H1 (cell line): ENCODE results near the gene RAB35. TPM values are rescaled to one million over a fixed set of nuclear protein-coding genes. Genes with fewer than 3 reads are reported as not detected.

Source experiments
- ASH2L ChIP-seq: fragments of 200-600, 300-600 bp; sonication (generic); IDR thresholded peaks from one replicate; pipeline ENCODE4 v1.7.1; 2017; ENCODE audit warnings: low read length
- HDAC2 ChIP-seq, 2 experiments: fragments of 300-600 bp in 1 of 2; sonication (generic) in 1 of 2; IDR thresholded peaks; 2 replicates each; pipeline ENCODE4 v1.6.1; 2011 to 2012; ENCODE audit warnings: low read depth in 2 of 2, low read length in 2 of 2, mild to moderate bottlenecking in 2 of 2, moderate library complexity in 2 of 2, borderline replicate concordance in 1 of 2, inconsistent platforms in 1 of 2
- MAFK ChIP-seq: IDR thresholded peaks from 2 replicates; pipeline ENCODE4 v1.6.1; 2012; ENCODE audit warnings: low read depth, mild to moderate bottlenecking, improper control_type of control experiment, low read length
- RXRA ChIP-seq: IDR thresholded peaks from 2 replicates; pipeline ENCODE4 v1.6.1; 2011; ENCODE audit warnings: low read depth, mild to moderate bottlenecking, low read length, moderate library complexity; ENCODE audit not compliant: insufficient read depth
- polyA plus RNA-seq, 7 experiments: library from polyadenylated mRNA; depleted of rRNA in 3 of 7; stranded (reverse) in 5 of 7; unstranded in 2 of 7; fragments of >200 nt in 5 of 7; fragments of 200-250 nt in 2 of 7; gene quantifications; 1 replicate in 5 of 7; 2 replicates in 1 of 7; 4 replicates in 1 of 7; pipeline versions ENCODE4 v1.2.1 to v1.2.3, GENCODE V29; 2011 to 2013; ENCODE audit warnings: missing spikeins in 2 of 7, mixed read lengths in 2 of 7
- total RNA-seq: library from RNA; stranded (reverse); fragmentation: NEBNext Ultra II Directional; extraction: Animal tissue kit (Norgen Biotek cat#: 25700); gene quantifications from 2 replicates; pipeline ENCODE4 v1.2.1, GENCODE V29; 2021
- TF ChIP-seq, protein P1 (sequence below), 3 experiments: IDR thresholded peaks; 1 replicate in 2 of 3; 2 replicates in 1 of 3; pipeline versions ENCODE4 v1.5.1 to v1.6.1; 2011; ENCODE audit warnings: low read length in 3 of 3, mild to moderate bottlenecking in 3 of 3, inconsistent platforms in 2 of 3, low read depth in 1 of 3, moderate library complexity in 1 of 3; ENCODE audit not compliant: insufficient read depth in 1 of 3; ENCODE audit errors: control extremely low read depth in 1 of 3

The RAB35 gene
- total and polyA plus RNA-seq, 2 of the 8 experiments (the other 6 are each of a cell fraction or from before 2014, with no cell fraction given) = 33.4 to 39.0 TPM

DNA sequence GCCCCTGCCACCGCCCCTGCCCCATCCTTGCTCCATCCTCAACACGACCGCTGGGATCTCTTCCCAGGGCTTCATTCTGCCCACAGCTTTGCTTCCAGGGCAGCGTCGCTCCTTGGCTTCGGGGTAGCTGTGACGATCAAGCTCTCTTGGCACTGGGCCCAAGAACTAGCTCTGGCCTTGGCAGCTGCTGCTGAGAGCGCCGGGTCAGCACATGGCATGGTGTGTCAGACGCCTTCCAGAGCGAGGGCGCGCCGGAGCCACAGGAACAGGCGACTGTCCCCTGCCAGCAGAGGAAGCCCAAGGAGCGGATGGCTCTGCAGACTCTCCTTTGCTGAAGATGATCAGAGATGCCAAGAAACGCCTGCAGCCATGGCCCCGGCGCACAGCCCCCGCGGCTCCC is 15.9 kb downstream of the RAB35 start (continued):
- no peak for TF ChIP-seq MAFK
- TF ChIP-seq, protein P1, sequence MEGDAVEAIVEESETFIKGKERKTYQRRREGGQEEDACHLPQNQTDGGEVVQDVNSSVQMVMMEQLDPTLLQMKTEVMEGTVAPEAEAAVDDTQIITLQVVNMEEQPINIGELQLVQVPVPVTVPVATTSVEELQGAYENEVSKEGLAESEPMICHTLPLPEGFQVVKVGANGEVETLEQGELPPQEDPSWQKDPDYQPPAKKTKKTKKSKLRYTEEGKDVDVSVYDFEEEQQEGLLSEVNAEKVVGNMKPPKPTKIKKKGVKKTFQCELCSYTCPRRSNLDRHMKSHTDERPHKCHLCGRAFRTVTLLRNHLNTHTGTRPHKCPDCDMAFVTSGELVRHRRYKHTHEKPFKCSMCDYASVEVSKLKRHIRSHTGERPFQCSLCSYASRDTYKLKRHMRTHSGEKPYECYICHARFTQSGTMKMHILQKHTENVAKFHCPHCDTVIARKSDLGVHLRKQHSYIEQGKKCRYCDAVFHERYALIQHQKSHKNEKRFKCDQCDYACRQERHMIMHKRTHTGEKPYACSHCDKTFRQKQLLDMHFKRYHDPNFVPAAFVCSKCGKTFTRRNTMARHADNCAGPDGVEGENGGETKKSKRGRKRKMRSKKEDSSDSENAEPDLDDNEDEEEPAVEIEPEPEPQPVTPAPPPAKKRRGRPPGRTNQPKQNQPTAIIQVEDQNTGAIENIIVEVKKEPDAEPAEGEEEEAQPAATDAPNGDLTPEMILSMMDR (IDR thresholded peaks at IDR 0.05; ENCODE audit: control extremely low read depth in 1 of 3, insufficient read depth in 1 of 3, low read depth in 1 of 3, low read length in 3 of 3) = no peak
- no peak for TF ChIP-seq HDAC2 (IDR thresholded peaks at IDR 0.05; ENCODE audit: borderline replicate concordance in 1 of 2, low read depth in 2 of 2, low read length in 2 of 2)
- no peak for TF ChIP-seq ASH2L
- no peak for TF ChIP-seq RXRA
